HEK293T (cell line): ENCODE measurements around the gene SECISBP2.

Experiments
- BHLHE40 ChIP-seq: fragments of 450-650 bp; IDR thresholded peaks from 2 replicates; pipeline ENCODE4 v1.6.1; 2016; ENCODE audit warnings: mild to moderate bottlenecking, moderate library complexity, borderline replicate concordance
- ELF4 ChIP-seq: fragments of 450-650 bp; IDR thresholded peaks from 2 replicates; pipeline ENCODE4 v1.6.1; 2017; ENCODE audit warnings: antibody characterized with exemption
- FOXA1 ChIP-seq: fragments of 450-650 bp; IDR thresholded peaks from 2 replicates; pipeline ENCODE4 v1.6.1; 2016; ENCODE audit warnings: mild to moderate bottlenecking
- FOXK2 ChIP-seq: fragments of 450-650 bp; IDR thresholded peaks from 2 replicates; pipeline ENCODE4 v1.6.1; 2016; ENCODE audit warnings: mild to moderate bottlenecking
- FOXM1 ChIP-seq: fragments of 450-650 bp; IDR thresholded peaks from 2 replicates; pipeline ENCODE4 v1.6.1; 2017; ENCODE audit warnings: mild to moderate bottlenecking, borderline replicate concordance
- HDGF ChIP-seq: fragments of 450-650 bp; IDR thresholded peaks from 2 replicates; pipeline ENCODE4 v1.6.1; 2017; ENCODE audit warnings: antibody characterized with exemption, borderline replicate concordance
- L3MBTL2 ChIP-seq: fragments of 450-650 bp; conservative IDR thresholded peaks from 2 replicates; pipeline ENCODE4 v1.6.1; 2016; ENCODE audit warnings: mild to moderate bottlenecking
- LEF1 ChIP-seq: fragments of 450-650 bp; IDR thresholded peaks from 2 replicates; pipeline ENCODE4 v1.6.1; 2017; ENCODE audit warnings: mild to moderate bottlenecking, borderline replicate concordance
- NFRKB ChIP-seq: fragments of 450-650 bp; IDR thresholded peaks from 2 replicates; pipeline ENCODE4 v1.6.1; 2016; ENCODE audit warnings: mild to moderate bottlenecking, moderate library complexity
- SP1 ChIP-seq: fragments of 450-650 bp; IDR thresholded peaks from 2 replicates; pipeline ENCODE4 v1.6.1; 2017
- SUZ12 ChIP-seq: fragments of 450-650 bp; IDR thresholded peaks from 2 replicates; pipeline ENCODE4 v1.6.1; 2016; ENCODE audit warnings: mild to moderate bottlenecking
- TARDBP ChIP-seq: fragments of 450-650 bp; IDR thresholded peaks from 2 replicates; pipeline ENCODE4 v1.6.1; 2016
- ZNF384 ChIP-seq: fragments of 450-650 bp; IDR thresholded peaks from 2 replicates; pipeline ENCODE4 v1.6.1; 2016

DNA sequence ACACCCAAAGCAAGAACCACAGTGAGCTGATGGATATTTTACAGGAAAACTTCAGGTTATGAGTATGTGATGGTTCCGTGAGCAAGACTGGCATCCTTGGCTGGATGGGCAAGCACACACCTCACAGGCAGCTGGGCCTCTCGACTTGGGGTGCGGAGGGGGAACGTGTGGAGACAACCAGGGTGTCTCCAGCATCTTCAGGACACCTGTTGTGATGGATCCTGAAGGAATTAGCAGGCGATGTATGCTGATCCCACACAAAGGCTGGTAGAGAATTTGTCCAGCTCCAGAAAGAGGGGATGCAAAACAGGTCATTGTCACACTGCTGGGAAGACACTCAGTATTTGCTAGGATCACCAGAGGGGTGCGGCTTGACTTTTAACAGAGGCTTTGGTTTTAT lies 42.7 kb downstream of the SECISBP2 start:
- TF ChIP-seq HDGF (no peak), FOXM1 (no peak), SP1 (no peak), BHLHE40 (no peak), LEF1 (no peak), TARDBP (no peak), NFRKB (no peak), SUZ12 (no peak), L3MBTL2 (no peak), FOXA1 (no peak), FOXK2 (no peak), ZNF384 (no peak), ELF4 (no peak)
